Mucosa of descending colon (tissue), 3 donors: ENCODE results near the gene INSYN1. TPM values are rescaled to one million over a fixed set of nuclear protein-coding genes. Genes with fewer than 3 reads are reported as not detected.

ENCODE experiments used
- ATAC-seq: fragments of 200-7000 bp; cut with Tn5 transposase; one replicate; pipeline ENCODE4 v1.9.1; 2020; ENCODE audit warnings: mild to moderate bottlenecking, moderate library complexity
- DNase-seq, 3 donors: peaks; one replicate each; pipeline ENCODE4 v3.0.0-alpha.2; 2020
- H3K36me3 ChIP-seq: fragments of 200-600 bp; one replicate; pipeline ENCODE4 v1.8.0; 2021; ENCODE audit warnings: low read depth, mild to moderate bottlenecking
- H3K4me1 ChIP-seq: fragments of 200-600 bp; one replicate; pipeline ENCODE4 v1.8.0; 2021; ENCODE audit warnings: low read depth, mild to moderate bottlenecking
- H3K4me3 ChIP-seq: fragments of 200-600 bp; one replicate; pipeline ENCODE4 v1.8.0; 2021; ENCODE audit warnings: mild to moderate bottlenecking
- H3K9me3 ChIP-seq: fragments of 200-600 bp; one replicate; pipeline ENCODE4 v1.8.0; 2021; ENCODE audit warnings: mild to moderate bottlenecking
- CTCF ChIP-seq: fragments of 200-600 bp; IDR thresholded peaks from one replicate; pipeline ENCODE4 v1.8.0; 2022; ENCODE audit warnings: antibody characterized with exemption, mild to moderate bottlenecking
- intact Hi-C, 2 donors: fragments of 100-400 bp; cut with DNase I in 1 of 2; cut with micrococcal nuclease in 1 of 2; formaldehyde crosslinking; loops; one replicate each; pipeline versions ENCODE4 v1.11.0 to v1.11.1; 2022; cut with DNase I, micrococcal nuclease
- total RNA-seq, 3 donors: library from RNA; stranded (reverse); fragmentation: NEBNext Ultra II Directional in 2 of 3; extraction: Animal tissue kit (Norgen Biotek cat#: 25700) in 2 of 3; gene quantifications; one replicate each; pipeline versions ENCODE4 v1.2.1 to v1.2.4, GENCODE V29; 2021 to 2023
- donor health status: DM: no; HTN: no; CAD: no; lungs with moderate emphysema.
- donor health status: DM: no; HTN: no; CAD: no.
- donor health status: DM: no; HTN: yes; CAD: no.

Gene INSYN1
- total RNA-seq, 3 donors from 2014 or later, result 0.98 to 9.0 (median 1.8) TPM

DNA sequence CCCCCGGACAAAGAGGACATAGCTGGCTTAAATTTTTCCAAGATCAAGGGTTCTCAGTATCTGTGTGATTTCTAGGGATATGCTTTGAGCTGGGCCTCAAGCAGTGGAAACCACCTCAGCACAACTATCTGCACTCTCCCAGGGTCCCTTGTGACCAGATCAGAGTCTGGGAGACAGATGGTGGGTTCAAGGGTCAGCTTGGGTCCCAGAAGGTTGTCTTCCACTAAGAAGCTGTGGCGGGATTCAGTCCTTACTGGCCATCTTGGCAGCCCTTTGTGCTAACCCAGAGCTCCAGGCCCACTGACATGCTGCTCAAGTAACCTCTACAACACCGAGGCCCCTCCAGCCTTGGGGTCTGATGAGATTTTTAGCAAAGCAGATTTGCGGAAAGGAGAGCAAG lies 2.7 kb downstream of the INSYN1 start:
- no peak for DNase-seq
- TF ChIP-seq CTCF, result no peak
- Histone ChIP-seq H3K4me3 (no peak overlapping the region), H3K4me1 (no peaks in the 10 kb centered on the region), H3K36me3 (no peaks in the 10 kb centered on the region), H3K9me3 (no peaks in the 10 kb centered on the region)
- no peak for ATAC-seq
- intact Hi-C loops, result no loop called here

DNA sequence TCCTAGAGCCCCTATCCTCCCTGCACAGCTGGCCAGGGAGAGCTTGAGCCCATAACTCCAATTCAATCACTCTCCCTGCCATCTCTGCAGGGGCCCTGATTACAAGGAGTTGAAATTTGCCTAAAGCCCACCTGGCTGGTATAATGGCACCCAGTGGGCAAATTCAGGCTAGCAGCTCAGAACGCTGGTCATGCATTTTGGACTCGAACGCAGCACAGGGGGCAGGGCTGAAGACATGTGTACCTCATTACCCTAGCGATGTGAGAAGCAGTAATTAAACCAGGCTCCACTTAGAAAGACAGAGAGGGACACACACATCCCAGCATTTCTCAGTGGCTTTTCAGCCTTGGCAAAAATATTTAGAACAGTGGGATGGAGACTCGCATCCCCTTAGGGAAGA lies 3.2 kb downstream of the INSYN1 start:
- no peaks in the 10 kb centered on the region for H3K4me1 ChIP-seq
- no peaks in the 10 kb centered on the region for H3K36me3 ChIP-seq
- no peak for TF ChIP-seq CTCF
- no peak for ATAC-seq
- H3K9me3 ChIP-seq, result no peaks in the 10 kb centered on the region
- DNase-seq, result no peak
- intact Hi-C loops, result no loop called here
- H3K4me3 ChIP-seq, result no peak overlapping the region

DNA sequence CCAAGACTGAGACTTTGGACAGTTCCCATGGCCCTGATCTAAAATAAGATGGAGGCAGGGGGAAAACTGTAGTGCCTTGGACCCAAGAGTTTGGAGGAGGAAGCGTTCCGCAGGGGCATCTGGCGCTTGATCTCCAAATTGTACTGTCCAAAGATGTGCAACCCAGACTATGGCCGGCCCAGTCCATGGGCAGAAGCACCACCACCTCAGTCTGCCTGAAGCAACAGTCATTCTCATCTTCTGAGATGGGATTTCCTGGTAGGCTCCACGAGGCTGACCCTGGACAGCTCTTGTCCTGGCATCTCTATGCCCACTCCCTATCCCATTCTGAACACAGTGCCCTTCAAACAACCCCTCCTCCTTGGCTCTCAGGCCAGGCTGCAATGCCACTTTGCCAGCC lies 3.6 kb downstream of the INSYN1 start:
- H3K4me1 ChIP-seq, result no peaks in the 10 kb centered on the region
- ATAC-seq (no peak), DNase-seq (no peak)
- intact Hi-C loops, result no loop called here
- H3K4me3 ChIP-seq, result no peak overlapping the region
- no peak for TF ChIP-seq CTCF
- H3K36me3 ChIP-seq, result no peaks in the 10 kb centered on the region
- H3K9me3 ChIP-seq, result no peaks in the 10 kb centered on the region

- intact Hi-C loops, result no loop called here
- Histone ChIP-seq H3K9me3 (no peaks in the 10 kb centered on the region), H3K4me3 (no peak overlapping the region), H3K36me3 (no peaks in the 10 kb centered on the region), H3K4me1 (no peaks in the 10 kb centered on the region)
- no peak for TF ChIP-seq CTCF
- DNase-seq, result no peak
- no peak for ATAC-seq
Measured at GRCh38 chr15:73748730-73749129, 4.4 kb downstream of the INSYN1 start.

DNA sequence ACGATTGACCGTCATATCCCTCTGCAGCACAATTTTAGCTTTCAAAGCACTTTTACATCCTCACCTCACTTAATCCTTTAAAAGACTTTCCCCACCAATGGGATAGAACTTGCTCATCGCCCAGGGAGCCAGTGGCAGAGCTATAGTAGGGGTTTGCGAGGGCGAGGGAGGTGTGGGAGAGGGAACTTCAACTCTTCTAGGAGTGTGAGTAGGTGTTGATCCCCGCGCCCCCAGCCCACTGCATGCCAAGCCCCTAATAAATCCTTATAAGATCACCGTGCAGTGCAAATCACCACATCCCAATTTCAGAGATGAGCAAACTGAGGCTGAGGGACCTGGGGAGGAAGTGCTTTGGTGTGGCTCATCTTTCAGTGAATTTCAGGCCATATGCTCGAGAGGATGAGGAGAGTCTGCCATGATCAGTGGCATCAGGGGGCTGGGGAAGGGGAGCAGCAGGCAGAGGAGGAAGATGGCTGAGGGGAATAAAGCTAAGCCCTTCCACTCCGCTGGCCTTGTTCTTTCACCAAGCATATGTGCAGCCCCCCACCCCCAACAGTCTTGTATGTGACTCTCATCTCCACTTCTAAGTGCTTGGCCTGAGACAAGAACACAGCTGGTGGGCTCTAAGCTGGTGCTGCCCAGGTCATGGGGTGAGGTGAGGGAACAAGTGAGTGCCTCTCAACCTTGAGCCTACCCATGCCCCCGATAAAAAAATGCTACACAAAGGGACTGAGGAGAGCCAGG lies 5.1 kb downstream of the INSYN1 start:
- intact Hi-C loops, result no loop called here
- ATAC-seq (no peak), DNase-seq (no peak)
- no peaks in the 10 kb centered on the region for H3K9me3 ChIP-seq
- H3K4me3 ChIP-seq, result no peak overlapping the region
- TF ChIP-seq CTCF, result no peak
- no peaks in the 10 kb centered on the region for H3K4me1 ChIP-seq
- no peaks in the 10 kb centered on the region for H3K36me3 ChIP-seq

- TF ChIP-seq CTCF, result no peak
- Histone ChIP-seq H3K4me1 (no peaks in the 10 kb centered on the region), H3K4me3 (no peak overlapping the region), H3K9me3 (no peaks in the 10 kb centered on the region), H3K36me3 (no peaks in the 10 kb centered on the region)
- ATAC-seq (peak; percentile 39), DNase-seq (peak in 1 of 3 donors; percentile 9)
- intact Hi-C loops, result no loop called here
Measured at GRCh38 chr15:73746883-73747282, 6.3 kb downstream of the INSYN1 start.
